ENCODE data around the gene PPP1R1A. TPM values are rescaled to one million over a fixed set of nuclear protein-coding genes. Genes with fewer than 3 reads are reported as not detected.

The PPP1R1A gene
- total RNA-seq, 2 experiments from 2014 or later: not detected

DNA sequence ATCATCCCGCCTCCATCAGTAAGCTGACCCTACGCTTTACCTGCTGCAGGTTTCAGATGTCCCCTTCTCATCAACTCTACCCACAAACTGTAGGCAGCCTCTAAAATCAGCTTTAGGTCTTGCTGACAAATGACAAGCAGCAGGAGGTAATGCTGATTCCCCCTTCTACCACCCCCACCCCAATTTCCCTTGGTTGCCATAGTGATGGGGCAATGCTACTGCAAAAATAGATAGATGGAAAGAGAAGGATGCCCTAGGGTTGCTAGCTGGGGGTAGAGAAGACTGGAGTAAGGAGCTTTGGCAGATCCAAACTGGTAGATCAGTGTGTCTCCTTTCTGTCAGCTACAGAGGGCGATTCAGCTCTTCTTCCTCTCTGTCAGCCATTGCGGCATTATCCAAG is 58.9 kb downstream of the PPP1R1A start:
- no peaks in the 10 kb centered on the region for H3K27me3 Mint-ChIP-seq
- DNase-seq: no peak
- H3K36me3 Mint-ChIP-seq: peaks cover 62% of the 10 kb centered on the region
- no peaks in the 10 kb centered on the region for H3K9me3 Mint-ChIP-seq (ENCODE audit: low read depth)
- H3K4me1 Mint-ChIP-seq: peaks cover 2% of the 10 kb centered on the region
- ATAC-seq: no peak
- CTCF ChIA-PET: interaction anchor here (1.1 to 3.0 kb wide), 2 partner anchors 38 to 67 kb away, joined by 3 to 9 read pairs; no protein-coding TSS in a partner anchor
- H3K4me3 Mint-ChIP-seq: no peak overlapping the region
- H3K27ac Mint-ChIP-seq: no peak overlapping the region

Other genes starting within 250 kb of the PPP1R1A start
- under 1 TPM; 0.32 to 0.59 TPM for gene GPR84, start 224.2 kb downstream of the PPP1R1A start, total RNA-seq
- under 1 TPM; 0.30 to 0.91 TPM for gene ZNF385A, start 203.9 kb downstream of the PPP1R1A start, total RNA-seq
- gene ITGA5, start 169.4 kb downstream of the PPP1R1A start, total RNA-seq: 10 to 100 TPM; 13.2 to 37.6 TPM
- gene GTSF1, start 115.1 kb downstream of the PPP1R1A start, total RNA-seq: 10 to 100 TPM; 10.0 to 13.2 TPM
- gene NCKAP1L, start 90.9 kb downstream of the PPP1R1A start, total RNA-seq: 100 to 1,000 TPM; 132 to 133 TPM
- 10 to 100 TPM; 10.6 to 14.3 TPM for gene PDE1B, start 39.1 kb downstream of the PPP1R1A start, total RNA-seq
- gene LACRT, start 46.2 kb upstream of the PPP1R1A start, total RNA-seq: not detected
- not detected for gene DCD, start 59.7 kb upstream of the PPP1R1A start, total RNA-seq